HG03095 (cell line): ENCODE results near the gene CILP2.

Experiments used
- ATAC-seq: cut with Tn5 transposase; IDR thresholded peaks from one replicate; pipeline ENCODE4 v1.9.1; 2021; ENCODE audit warnings: moderate library complexity; ENCODE audit not compliant: unreplicated experiment

CILP2 gene

DNA sequence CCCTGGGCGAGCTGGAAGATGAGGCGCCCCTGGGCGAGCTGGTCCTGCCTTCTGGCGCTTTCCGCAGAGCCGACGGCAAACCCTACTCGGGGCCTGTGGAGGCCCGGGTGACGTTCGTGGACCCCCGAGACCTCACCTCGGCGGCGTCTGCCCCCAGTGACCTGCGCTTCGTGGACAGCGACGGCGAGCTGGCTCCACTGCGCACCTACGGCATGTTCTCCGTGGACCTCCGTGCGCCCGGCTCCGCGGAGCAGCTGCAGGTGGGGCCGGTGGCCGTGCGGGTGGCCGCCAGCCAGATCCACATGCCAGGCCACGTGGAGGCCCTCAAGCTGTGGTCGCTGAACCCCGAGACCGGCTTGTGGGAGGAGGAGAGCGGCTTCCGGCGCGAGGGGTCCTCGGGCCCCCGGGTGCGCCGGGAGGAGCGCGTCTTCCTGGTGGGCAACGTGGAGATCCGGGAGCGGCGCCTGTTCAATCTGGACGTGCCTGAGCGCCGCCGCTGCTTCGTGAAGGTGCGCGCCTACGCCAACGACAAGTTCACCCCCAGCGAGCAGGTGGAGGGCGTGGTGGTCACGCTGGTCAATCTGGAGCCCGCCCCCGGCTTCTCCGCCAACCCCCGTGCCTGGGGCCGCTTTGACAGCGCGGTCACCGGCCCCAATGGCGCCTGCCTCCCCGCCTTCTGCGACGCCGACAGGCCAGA, 6.3 kb downstream of the CILP2 start:
- no peak for ATAC-seq

GRCh38 chr19:19544954-19545591, 7.0 kb downstream of the CILP2 start:
- ATAC-seq: no peak

- no peak for ATAC-seq
Observed at GRCh38 chr19:19545707-19546106, 7.6 kb downstream of the CILP2 start.

- ATAC-seq: no peak
Observed at GRCh38 chr19:19546751-19547162, 8.7 kb downstream of the CILP2 start.

- ATAC-seq: no peak
Observed at GRCh38 chr19:19547674-19548336, 9.7 kb downstream of the CILP2 start.

GRCh38 chr19:19548915-19549759, 11.1 kb downstream of the CILP2 start:
- no peak for ATAC-seq

- no peak for ATAC-seq
Observed at GRCh38 chr19:19549804-19550464, 11.9 kb downstream of the CILP2 start.

DNA sequence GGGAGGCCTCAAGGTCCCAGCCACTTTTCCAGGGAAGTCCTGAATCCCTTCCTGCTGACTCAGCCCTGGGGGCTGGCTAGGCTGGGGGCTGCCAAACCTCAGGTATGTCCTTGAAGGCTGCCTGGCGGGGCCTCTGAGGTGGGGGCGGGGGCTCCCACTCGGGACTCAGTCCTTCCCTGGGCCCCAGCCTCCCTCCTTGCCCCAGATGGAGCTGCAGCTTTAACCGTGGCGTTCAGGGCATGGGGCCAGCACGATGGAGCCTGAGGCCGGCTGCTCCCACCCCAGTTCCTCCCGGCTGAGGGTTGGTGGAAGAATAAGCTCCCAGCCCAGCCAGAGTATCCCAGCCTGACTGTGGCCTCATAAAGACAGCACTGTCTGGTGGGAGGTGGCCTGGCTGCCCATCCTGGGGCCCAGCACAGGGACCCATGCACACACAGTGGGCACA, 12.4 kb downstream of the CILP2 start:
- ATAC-seq: no peak

DNA sequence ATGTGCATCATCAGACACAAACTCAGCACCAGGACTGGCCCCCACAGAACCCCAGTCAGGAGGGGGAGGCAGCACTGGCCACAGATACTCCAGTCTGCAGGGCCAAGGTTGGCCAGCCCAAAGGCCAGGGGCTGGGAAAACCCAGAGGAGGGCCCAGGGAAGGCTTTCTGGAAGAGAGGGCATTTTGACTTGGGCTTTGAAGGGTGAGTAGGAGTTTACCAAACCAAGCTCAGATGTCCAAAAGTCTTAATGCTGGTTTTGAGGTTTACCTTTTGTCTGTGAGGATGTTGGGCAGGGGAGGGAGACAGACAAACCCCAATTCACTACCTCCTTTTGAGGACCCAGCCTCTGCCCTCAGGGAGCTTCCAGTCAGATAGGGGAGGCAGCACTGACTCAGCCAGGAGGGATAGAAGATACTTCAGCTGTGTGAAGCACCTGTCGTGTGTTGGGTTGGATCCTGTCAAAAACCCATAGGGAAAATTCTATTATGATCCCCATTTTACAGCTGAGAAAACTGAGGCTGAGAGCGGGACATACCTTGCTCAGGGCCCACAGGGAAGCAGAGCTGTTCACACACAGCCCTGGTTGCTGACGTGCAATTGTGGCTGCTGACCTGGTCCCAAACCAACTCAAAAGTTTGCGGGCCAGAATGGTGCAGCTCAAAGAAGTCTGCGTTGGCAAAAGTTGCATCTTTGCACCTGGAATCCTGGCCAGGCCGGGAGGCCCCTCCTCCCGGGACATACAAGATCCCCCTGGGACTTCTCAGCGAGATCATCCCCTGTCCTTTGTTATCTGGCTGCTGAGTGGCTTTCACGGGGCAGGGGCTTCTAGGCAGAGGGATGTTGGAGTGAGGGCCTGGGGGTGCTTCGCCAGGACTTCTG, 13.1 kb downstream of the CILP2 start:
- no peak for ATAC-seq

- ATAC-seq: no peak
Observed at GRCh38 chr19:19551853-19552192, 13.8 kb downstream of the CILP2 start.

DNA sequence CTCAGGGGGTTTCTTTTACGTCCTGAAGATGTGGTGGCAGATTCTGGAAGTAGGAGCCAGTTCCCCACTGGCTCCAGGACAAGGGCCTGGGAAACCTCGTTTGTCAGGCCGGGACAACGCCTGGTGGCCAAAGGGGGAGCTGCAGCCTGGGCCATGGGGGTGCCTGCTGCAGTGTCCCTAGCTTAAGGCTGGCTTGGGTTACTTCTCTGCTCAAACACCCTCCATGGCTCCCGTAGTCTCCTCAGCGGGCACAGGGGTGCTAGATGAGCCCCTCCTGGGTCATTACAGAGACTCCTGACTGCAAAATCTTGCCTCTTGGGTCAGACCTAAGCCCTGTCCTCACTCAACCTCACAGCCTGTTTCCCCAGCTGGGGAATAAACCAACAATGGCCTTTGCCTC, 14.7 kb downstream of the CILP2 start:
- no peak for ATAC-seq

- ATAC-seq: no peak
Observed at GRCh38 chr19:19553670-19554069, 15.6 kb downstream of the CILP2 start.

DNA sequence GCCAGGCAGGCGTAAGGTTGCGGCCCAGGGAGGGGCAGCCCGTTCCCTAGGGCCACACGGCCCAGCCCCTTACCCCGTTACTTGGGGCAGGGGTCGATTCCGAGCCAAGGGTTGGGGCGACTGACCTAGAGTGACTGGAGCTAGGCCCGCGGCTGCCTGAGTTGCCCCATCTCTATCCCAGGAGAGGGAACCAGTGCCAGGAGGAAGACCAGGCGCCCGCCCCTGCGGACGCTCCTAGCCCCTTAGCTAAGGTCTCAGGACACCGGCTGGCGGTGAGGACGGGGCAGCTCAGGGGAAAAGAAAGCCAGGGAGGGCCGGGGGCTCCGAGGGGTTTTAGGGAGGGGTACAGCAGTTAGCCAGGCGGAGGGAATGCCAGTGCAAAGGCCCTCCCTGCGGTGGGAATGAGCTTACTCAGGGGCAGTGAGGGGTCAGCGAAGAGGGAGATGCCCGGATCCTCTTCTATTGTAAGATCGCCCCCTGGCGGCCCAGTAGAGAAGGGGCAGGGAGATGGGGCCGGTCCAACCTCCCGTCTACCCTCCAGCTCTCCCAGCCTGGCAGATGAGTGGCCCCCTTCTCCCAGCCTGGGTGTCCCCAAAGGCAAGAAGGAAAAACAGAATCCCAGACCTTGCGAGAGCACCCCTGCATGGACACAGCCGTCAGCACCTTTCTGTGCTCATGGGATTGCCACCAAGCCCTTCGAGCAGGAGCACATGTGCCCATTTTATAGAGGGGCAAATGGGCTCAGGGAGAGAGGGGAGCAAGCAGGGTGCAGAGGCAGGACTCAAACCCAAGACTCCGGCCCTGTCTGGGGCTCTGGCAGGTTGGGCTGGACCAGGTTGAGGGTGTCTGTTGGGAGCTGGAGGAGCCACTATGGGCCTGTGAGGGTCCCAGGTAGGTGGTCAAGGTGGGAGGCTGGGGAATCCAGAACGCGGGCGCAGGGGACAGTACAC, 16.3 kb downstream of the CILP2 start:
- no peak for ATAC-seq

DNA sequence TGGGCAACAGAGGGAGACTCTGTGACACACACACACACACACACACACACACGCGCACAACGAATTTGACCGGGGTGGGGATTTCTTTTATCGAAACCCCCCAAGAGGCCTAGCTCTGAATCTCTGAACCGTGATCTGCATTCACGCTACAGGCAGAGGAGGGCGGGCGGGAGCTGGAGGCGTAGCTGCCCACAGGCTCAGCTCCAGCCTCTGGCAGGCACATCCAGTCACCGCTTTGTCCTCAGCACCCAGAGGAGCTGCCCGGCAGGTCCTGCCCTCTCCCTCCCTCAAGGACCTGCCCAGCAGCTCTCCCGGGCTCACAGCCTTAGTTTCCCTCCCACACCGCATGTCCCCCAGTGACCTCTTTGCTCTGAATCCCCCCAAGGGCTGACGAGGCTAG, 20.0 kb downstream of the CILP2 start:
- ATAC-seq: no peak

DNA sequence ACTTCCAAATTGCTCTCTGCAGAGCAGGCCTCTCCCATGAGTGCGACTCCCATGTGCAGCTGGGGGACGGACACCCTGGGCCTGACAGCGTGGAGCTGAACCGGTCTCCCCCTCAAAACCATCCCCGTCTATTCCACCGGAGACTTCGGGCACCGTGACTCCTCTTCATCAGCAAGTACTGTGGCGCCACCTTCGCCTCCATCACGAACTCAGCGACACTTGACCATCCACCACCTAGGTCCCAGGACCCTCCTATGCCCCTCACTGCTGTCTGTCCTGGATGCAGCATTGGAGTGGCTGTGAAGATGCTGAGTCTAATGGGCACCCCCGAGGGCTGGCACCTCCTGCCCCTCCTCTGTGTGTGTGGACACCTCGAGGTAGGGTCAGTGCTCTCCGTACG, 20.6 kb downstream of the CILP2 start:
- ATAC-seq: no peak

DNA sequence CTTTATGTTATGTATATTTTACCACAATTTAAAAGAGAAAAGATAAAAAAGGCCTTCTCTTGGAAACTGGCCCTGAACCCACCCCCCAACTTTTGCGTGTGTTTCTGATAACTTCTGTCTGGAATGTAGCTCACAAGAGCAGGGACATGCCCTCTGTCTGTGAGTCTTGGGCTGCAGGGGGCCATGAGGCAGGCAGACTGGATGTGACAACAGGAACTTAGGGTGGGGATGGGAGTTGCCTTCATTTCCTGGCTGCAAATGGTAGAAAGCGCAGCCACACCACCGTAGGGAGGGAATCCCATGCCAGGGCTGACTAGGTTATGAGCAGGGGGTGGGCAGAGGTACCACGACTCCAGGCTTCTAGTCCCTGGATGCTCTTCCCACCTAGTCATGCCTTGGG, 21.9 kb downstream of the CILP2 start:
- no peak for ATAC-seq

DNA sequence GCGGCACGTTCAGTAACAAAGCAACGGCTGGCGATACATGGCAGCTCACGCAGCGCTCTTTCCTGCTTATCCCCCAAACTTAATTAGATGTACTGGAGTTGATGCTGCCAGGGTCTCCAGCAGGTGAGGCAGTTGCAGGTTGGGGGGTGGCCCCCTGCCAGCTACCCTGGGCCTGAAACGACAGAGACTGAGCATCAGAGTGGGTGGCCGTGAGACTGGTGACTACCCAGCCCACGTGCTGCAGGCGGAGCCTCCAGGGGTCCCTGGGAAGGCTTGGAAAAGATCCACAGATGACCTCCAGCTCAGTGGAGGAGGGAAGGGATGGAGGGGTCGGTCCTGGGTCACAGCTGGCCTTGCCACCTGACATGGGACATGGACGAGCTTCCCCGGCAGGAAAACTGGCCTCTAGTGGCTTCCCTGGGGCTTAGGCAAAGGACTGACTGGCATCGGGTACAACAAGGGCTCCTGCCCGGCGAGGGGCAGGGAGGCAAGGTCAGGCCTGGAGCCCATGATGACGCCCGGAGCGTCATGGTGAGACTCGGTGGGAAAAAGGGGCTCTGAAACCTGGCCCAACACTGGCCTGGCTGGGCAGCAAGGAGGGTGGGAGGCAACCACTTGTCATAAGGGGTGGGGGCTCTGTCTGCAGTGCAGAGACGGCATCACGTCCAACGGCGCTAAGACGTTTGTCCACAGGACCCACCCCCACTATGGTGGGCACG, 24.0 kb downstream of the CILP2 start:
- ATAC-seq: no peak

DNA sequence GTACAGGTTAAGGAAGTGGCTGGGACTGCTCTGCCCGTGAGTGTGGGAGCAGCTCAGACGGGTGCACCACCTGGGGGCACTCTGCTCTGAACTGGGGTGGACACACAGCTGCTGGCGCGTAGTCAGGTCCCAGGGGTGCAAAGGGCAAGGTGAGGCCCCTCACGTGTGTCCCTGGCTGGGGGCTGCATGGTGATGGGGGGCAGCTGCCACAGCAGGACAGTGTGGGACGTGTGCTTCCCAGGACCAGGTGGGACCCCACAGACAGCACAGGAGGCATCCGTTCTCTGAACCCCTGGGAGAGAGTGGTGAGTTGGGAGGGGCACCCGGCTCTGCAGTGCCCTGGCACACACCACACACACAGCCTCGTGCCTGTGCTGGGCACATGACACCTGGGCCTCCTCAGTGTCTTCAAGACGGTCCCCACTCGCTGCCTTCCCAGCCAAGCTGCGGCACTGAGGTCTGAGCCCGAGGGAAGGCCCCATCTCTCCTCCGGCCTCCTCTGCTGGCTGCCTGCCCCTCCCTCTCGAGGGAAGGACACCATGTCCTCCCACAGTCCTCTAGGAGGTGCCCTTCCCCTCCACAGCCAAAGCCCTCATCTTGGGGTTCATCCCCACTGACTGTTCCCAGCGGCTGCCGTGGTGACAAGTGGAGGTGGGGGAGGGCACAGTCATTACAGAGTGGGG, 24.7 kb downstream of the CILP2 start:
- ATAC-seq: no peak
